HEK293 (cell line): ENCODE results near the gene ZNF385C.

Source experiments
- CTCF ChIP-seq: fragments of 450-650 bp; formaldehyde crosslinking; IDR thresholded peaks from 2 replicates; pipeline ENCODE4 v1.5.1; 2016; ENCODE audit warnings: missing biosample characterization, missing genetic modification characterization
- GLI2 ChIP-seq: fragments of 450-650 bp; formaldehyde crosslinking; IDR thresholded peaks from 2 replicates; pipeline ENCODE4; 2017; ENCODE audit warnings: missing biosample characterization, missing genetic modification characterization, low read depth, borderline replicate concordance
- KLF10 ChIP-seq: fragments of 450-650 bp; IDR thresholded peaks from 2 replicates; pipeline ENCODE4 v1.5.1; 2018; ENCODE audit warnings: missing biosample characterization, mild to moderate bottlenecking, missing genetic modification characterization
- RBAK ChIP-seq: fragments of 450-650 bp; formaldehyde crosslinking; IDR thresholded peaks from 2 replicates; pipeline ENCODE4 v1.5.1; 2016; ENCODE audit warnings: missing biosample characterization, missing genetic modification characterization
- ZFHX2 ChIP-seq: fragments of 450-650 bp; formaldehyde crosslinking; conservative IDR thresholded peaks from 2 replicates; pipeline ENCODE4 v1.5.1; 2016; ENCODE audit warnings: missing biosample characterization, missing genetic modification characterization
- ZNF510 ChIP-seq: fragments of 450-650 bp; formaldehyde crosslinking; IDR thresholded peaks from 2 replicates; pipeline ENCODE4 v1.5.1; 2018; ENCODE audit warnings: mild to moderate bottlenecking, missing genetic modification characterization, missing biosample characterization; ENCODE audit not compliant: insufficient replicate concordance
- ZNF600 ChIP-seq: fragments of 450-650 bp; formaldehyde crosslinking; IDR thresholded peaks from 2 replicates; pipeline ENCODE4 v1.5.1; 2016; ENCODE audit warnings: missing biosample characterization, missing genetic modification characterization
- ZNF704 ChIP-seq: fragments of 450-650 bp; formaldehyde crosslinking; IDR thresholded peaks from 2 replicates; pipeline ENCODE4 v1.5.1; 2016; ENCODE audit warnings: missing biosample characterization, missing genetic modification characterization
- TF ChIP-seq, protein P1 (sequence below): fragments of 450-650 bp; formaldehyde crosslinking; IDR thresholded peaks from 2 replicates; pipeline ENCODE4 v1.5.1; 2016; ENCODE audit warnings: missing biosample characterization, missing genetic modification characterization, low read depth
- TF ChIP-seq, protein P2 (sequence below): fragments of 450-650 bp; formaldehyde crosslinking; IDR thresholded peaks from 2 replicates; pipeline ENCODE4 v1.5.1; 2016; ENCODE audit warnings: missing biosample characterization, missing genetic modification characterization

GRCh38 chr17:42087042-42087701 is 11.1 kb downstream of the ZNF385C start:
- TF ChIP-seq ZNF510 (tag by site-specific recombination) (no peak), CTCF (tag by site-specific recombination) (no peak), KLF10 (no peak), ZFHX2 (tag by site-specific recombination) (no peak), RBAK (tag by site-specific recombination) (no peak), ZNF704 (no peak), ZNF600 (tag by site-specific recombination) (no peak), GLI2 (tag by site-specific recombination) (no peak)
- TF ChIP-seq, protein P1, sequence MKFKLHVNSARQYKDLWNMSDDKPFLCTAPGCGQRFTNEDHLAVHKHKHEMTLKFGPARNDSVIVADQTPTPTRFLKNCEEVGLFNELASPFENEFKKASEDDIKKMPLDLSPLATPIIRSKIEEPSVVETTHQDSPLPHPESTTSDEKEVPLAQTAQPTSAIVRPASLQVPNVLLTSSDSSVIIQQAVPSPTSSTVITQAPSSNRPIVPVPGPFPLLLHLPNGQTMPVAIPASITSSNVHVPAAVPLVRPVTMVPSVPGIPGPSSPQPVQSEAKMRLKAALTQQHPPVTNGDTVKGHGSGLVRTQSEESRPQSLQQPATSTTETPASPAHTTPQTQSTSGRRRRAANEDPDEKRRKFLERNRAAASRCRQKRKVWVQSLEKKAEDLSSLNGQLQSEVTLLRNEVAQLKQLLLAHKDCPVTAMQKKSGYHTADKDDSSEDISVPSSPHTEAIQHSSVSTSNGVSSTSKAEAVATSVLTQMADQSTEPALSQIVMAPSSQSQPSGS (tag by site-specific recombination), result no peak
- TF ChIP-seq, protein P2, sequence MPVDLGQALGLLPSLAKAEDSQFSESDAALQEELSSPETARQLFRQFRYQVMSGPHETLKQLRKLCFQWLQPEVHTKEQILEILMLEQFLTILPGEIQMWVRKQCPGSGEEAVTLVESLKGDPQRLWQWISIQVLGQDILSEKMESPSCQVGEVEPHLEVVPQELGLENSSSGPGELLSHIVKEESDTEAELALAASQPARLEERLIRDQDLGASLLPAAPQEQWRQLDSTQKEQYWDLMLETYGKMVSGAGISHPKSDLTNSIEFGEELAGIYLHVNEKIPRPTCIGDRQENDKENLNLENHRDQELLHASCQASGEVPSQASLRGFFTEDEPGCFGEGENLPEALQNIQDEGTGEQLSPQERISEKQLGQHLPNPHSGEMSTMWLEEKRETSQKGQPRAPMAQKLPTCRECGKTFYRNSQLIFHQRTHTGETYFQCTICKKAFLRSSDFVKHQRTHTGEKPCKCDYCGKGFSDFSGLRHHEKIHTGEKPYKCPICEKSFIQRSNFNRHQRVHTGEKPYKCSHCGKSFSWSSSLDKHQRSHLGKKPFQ (tag by site-specific recombination), result no peak
